MCF 10A (cell line): ENCODE results near the gene OR4D11. TPM values are rescaled to one million over a fixed set of nuclear protein-coding genes. Genes with fewer than 3 reads are reported as not detected.
"Not testable (repeated sequence)": the region's sequence is repeated elsewhere in the genome, so short reads cannot be mapped to it uniquely, and the experiment has no call there.

Experiments used
- BruUV-seq: library from RNA; stranded (reverse); fragments of 400-500 nt; replicated peaks from 2 replicates; lab custom pipeline; 2021; lab: Mats Ljungman, UMichigan
- CTCF ChIA-PET: fragments of 300-600 bp; sonication (Branson Sonifier 250); formaldehyde crosslinking; extraction: SDS; loops from one replicate; lab custom pipeline; 2021; ENCODE audit warnings: antibody characterized with exemption, inconsistent platforms; lab: Yijun Ruan, JAX
- POLR2A ChIA-PET: fragments of 300-600, 350-650 bp; sonication (Branson Sonifier 250); formaldehyde crosslinking; extraction: SDS; loops from one replicate; lab custom pipeline; 2020; ENCODE audit warnings: antibody characterized with exemption, inconsistent platforms; lab: Yijun Ruan, JAX
- DNase-seq: peaks from one replicate; pipeline ENCODE4 v3.0.0-alpha.2; 2018; ENCODE audit not compliant: unreplicated experiment
- H3K27ac Mint-ChIP-seq: one replicate; pipeline ENCODE4 v1.8.0; 2022; ENCODE audit warnings: mild to moderate bottlenecking, low read depth, mixed read lengths; ENCODE audit not compliant: unreplicated experiment
- H3K27me3 Mint-ChIP-seq: one replicate; pipeline ENCODE4 v1.8.0; 2022; ENCODE audit warnings: mixed read lengths; ENCODE audit not compliant: insufficient read depth, unreplicated experiment
- H3K36me3 Mint-ChIP-seq: one replicate; pipeline ENCODE4 v1.8.0; 2022; ENCODE audit warnings: mild to moderate bottlenecking, moderate library complexity, mixed read lengths; ENCODE audit not compliant: insufficient read depth, unreplicated experiment
- H3K4me1 Mint-ChIP-seq: one replicate; pipeline ENCODE4 v1.8.0; 2022; ENCODE audit warnings: mixed read lengths; ENCODE audit not compliant: insufficient read depth, unreplicated experiment
- H3K4me3 Mint-ChIP-seq: one replicate; pipeline ENCODE4 v1.8.0; 2022; ENCODE audit warnings: mild to moderate bottlenecking, moderate library complexity, mixed read lengths; ENCODE audit not compliant: unreplicated experiment
- H3K9me3 Mint-ChIP-seq: one replicate; pipeline ENCODE4 v1.8.0; 2022; ENCODE audit warnings: mixed read lengths; ENCODE audit not compliant: unreplicated experiment
- CTCF ChIP-seq: fragments of 200-600 bp; IDR thresholded peaks from one replicate; pipeline ENCODE4 v1.8.0; 2022; ENCODE audit warnings: antibody characterized with exemption, mild to moderate bottlenecking; ENCODE audit not compliant: unreplicated experiment
- intact Hi-C: fragments of 100-400 bp; cut with micrococcal nuclease; formaldehyde crosslinking; loops from 2 replicates; pipeline ENCODE4 v1.14.1; 2022
- total RNA-seq: library from RNA; stranded (reverse); gene quantifications from 2 replicates; pipeline ENCODE4 v1.2.3, GENCODE V29; 2022

OR4D11 gene
- total RNA-seq, 1 experiment from 2014 or later = not detected

GRCh38 chr11:59501931-59502330 lies 1.4 kb upstream of the OR4D11 start:
- CTCF ChIA-PET = no interaction called here

DNA sequence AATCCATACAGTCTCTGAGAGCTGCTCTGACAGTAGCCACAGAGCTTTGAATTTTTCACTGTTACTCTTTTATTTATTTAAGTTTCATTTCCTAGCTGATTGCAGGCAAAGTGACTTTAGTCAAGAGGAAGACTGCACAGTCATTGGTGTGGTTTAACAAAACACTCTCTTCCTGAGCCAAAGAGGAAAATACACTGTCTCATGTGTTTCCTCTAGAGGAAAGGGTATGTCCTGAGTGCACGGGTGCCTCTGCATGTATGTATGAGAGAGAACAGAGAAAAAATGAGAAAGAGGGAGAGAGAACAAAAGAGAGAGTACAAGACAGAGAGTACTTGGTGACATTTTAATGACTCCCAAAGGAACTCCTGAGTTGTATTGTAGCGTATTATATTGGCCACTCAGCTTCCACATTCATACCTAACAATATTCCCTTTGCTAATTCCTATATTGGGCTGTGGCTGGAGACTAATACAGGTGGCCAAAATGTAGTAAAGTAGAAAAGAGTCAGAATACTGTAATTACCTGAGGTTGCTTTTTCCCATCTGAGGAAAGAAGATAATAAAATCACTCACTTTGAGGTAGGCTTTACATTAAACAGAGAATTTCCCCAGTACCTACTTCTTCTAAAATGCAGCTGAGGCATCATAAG lies 7.7 kb downstream of the OR4D11 start, which contains the start of gene OR4D9:
Gene OR4D9 (plus strand): TSS at position 599 of the 649 bp plus-strand sequence. CDS start 3,374 bp downstream, outside the sequence.
- DNase-seq = no peak
- intact Hi-C loops = no loop called here
- Mint-ChIP-seq H3K4me1 (no peaks in the 10 kb centered on the region), H3K36me3 (no peaks in the 10 kb centered on the region), H3K27me3 (peaks cover 27% of the 10 kb centered on the region), H3K9me3 (no peaks in the 10 kb centered on the region), H3K27ac (no peak within 1 kb of the TSS), H3K4me3 (no peak within 1 kb of the TSS)
- POLR2A ChIA-PET = no interaction called here
- TF ChIP-seq CTCF = no peak
- BruUV-seq = no TSS peak
- CTCF ChIA-PET = interaction anchor here (0.6 to 0.9 kb wide), 2 partner anchors 26 to 323 kb away, joined by 3 to 4 read pairs; no protein-coding TSS in a partner anchor

More at GRCh38 chr11:59501931-59502330, 1.4 kb upstream of the OR4D11 start:
- Mint-ChIP-seq H3K9me3 (peaks cover 13% of the 10 kb centered on the region), H3K27ac (no peak overlapping the region), H3K4me3 (no peak overlapping the region), H3K36me3 (no peaks in the 10 kb centered on the region), H3K27me3 (peaks cover 40% of the 10 kb centered on the region), H3K4me1 (no peaks in the 10 kb centered on the region)
- BruUV-seq = no TSS peak
- DNase-seq = no peak
- intact Hi-C loops = no loop called here
- POLR2A ChIA-PET = no interaction called here
- TF ChIP-seq CTCF = no peak

DNA sequence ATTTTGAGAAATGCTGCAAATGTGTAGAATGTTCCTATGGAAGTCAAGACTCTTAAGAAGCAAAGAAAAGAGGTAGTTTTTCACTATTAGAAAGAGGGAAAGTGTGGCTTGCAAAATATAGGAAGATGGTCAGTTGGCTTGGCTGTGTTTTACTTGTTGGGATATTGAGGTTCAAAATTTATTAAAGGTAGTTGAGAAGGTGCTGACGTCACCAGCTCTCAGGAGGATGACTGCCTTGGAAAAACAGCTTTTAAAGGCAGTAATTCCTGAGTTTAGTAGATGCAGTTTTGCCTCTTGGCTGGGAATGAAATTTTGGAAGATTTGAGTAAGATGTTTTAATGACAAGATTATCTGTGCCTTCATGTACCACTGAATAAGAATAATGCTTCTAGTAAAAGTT lies 8.3 kb downstream of the OR4D11 start:
- no peak for DNase-seq
- intact Hi-C loops = no loop called here
- ChIA-PET POLR2A (no interaction called here), CTCF (interaction anchor here (0.9 kb wide), 1 partner anchor 324 kb away, joined by 4 read pairs; no protein-coding TSS in a partner anchor)
- BruUV-seq = no TSS peak
- no peaks in the 10 kb centered on the region for H3K36me3 Mint-ChIP-seq
- H3K4me3 Mint-ChIP-seq = no peak overlapping the region
- no peaks in the 10 kb centered on the region for H3K4me1 Mint-ChIP-seq
- no peak for TF ChIP-seq CTCF
- H3K9me3 Mint-ChIP-seq = no peaks in the 10 kb centered on the region
- peaks cover 27% of the 10 kb centered on the region for H3K27me3 Mint-ChIP-seq
- H3K27ac Mint-ChIP-seq = no peak overlapping the region

DNA sequence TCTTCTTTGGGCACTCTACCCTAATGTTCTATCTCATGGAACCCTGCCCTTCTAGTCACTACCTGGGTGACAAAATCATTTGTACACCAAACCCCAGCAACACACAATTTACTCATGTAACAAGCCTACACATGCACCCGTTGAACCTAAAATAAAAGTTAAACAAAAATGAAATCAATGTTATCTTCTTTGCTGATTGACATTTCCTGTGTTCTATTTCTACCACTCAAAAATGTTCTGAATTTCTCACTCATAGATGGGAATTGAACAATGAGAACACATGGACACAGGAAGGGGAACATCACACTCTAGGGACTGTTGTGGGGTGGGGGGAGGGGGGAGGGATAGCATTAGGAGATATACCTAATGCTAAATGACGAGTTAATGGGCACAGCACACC lies 16.8 kb downstream of the OR4D11 start:
- H3K4me1 Mint-ChIP-seq, BruUV-seq, H3K27ac Mint-ChIP-seq, DNase-seq, H3K36me3 Mint-ChIP-seq, POLR2A ChIA-PET, H3K4me3 Mint-ChIP-seq, intact Hi-C loops, H3K9me3 Mint-ChIP-seq: not testable (repeated sequence)
- H3K27me3 Mint-ChIP-seq = peaks cover 29% of the 10 kb centered on the region
- CTCF ChIA-PET = interaction anchor here (0.7 to 1.0 kb wide), 3 partner anchors 48 to 330 kb away, joined by 3 to 4 read pairs (median 3); no protein-coding TSS in a partner anchor
